Cerebellar nuclear complex (tissue), 1 donor: ENCODE data around the gene NECTIN2.

ENCODE experiments used
- DNase-seq, 2 experiments: peaks; one replicate each; lab custom pipeline; 2025; lab: John Stamatoyannopoulos, UW

The NECTIN2 gene

GRCh38 chr19:44845612-44846454, at the start of gene NECTIN2:
NECTIN2 (plus strand) TSS chr19:44846297; CDS start chr19:44846526, 229 bp downstream.
- no peak for DNase-seq

- DNase-seq = no peak
Observed at GRCh38 chr19:44796701-44797115, 49.4 kb upstream of the NECTIN2 start.

DNA sequence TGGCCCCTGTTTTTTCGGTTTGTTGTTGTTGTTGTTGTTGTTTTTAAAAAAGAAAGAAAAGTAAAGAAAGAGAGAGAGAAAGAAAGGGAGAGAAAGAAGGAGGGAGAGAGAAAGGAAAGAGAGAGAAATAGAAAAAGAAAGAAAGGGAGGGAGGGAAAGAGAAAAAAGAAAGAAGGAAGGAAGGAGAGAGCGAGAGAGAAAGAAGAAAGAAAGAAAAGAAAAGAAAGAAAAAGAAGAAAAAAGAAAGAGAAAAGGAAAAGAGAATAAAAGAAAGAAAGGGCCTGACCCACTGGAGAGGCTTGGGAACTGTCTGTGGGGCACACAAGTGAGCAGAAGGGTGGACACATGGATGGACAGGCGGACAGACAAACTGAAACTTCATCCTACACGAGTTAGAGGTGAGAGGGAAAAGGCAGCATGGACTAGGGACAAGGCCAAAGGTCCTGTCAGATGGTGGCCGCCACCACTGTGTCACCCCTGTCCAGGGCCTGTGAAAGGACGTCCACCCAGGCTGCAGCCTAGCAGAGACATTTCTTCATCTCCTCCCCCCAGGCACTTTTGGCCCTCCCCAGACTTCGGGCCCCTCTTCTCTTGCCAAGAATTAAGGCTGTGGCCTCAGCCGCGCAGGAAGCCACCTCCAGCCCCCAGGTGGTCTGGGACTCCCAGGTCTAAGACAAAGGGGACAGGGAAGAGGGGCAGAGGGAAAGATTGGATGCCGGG, 46.3 kb upstream of the NECTIN2 start:
- DNase-seq = no peak

DNA sequence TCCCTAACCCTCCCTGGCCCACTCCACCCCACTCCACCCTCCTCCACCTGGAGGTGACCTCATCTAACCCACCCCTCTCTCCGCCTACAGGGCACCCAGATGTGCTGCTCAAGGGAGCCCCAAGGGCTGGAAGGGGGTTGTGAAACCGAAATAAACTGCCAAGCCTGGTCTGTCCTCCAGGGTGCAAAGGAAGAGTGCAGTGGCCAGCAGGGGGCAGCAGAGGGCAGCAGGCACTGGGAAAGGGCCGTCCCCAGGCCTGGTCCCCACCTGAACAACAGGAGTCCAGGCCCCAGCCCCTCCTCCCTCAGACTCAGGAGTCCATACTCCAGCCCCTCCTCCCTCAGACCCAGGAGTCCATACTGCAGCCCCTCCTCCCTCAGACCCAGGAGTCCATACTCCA, 45.6 kb upstream of the NECTIN2 start:
- DNase-seq = no peak

DNA sequence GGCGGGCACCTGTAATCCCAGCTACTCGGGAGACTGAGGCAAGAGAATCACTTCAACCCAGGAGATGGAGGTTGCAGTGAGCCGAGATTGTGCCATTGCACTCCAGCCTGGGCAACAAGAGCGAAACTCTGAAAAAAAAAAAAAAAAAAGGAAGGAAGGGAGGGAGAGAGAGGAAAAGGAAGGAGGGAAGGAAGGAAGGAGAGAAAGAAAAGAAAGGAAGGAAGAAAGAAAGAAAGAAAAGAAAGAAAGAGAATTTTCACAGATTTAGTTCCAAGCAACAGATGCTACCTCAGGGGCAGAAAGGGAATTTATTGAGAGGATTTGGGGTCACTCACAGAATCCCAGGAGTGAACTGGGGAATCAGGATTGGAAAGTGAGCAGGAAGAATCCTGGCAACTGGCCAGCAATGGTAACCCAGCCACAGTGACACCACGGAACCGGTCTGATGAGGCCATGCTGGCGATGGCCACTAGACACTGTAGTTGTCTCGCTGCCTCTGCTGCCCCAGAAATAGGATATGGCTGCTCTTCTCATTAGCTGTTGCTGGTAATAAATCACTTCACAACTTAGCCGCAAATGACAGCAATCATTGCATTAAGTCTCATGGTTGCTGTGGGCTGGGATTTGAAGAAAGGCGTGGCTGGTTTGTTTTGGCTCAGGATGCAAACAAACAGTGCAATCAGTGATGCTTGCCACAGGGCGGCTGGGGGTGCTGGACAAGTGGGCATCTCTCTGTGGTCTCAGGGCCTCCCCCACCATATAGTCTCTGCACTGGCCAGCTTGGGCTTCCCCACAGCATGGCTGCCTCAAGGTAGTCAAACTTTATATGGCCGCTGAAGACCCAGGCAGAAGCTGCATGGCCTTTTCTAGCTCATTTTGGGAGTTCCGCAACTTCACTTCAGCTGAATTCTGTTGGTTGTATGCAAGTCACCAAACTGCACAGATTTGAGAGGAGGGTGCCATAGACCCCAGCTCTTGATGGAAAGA, 42.4 kb upstream of the NECTIN2 start:
- no peak for DNase-seq

DNA sequence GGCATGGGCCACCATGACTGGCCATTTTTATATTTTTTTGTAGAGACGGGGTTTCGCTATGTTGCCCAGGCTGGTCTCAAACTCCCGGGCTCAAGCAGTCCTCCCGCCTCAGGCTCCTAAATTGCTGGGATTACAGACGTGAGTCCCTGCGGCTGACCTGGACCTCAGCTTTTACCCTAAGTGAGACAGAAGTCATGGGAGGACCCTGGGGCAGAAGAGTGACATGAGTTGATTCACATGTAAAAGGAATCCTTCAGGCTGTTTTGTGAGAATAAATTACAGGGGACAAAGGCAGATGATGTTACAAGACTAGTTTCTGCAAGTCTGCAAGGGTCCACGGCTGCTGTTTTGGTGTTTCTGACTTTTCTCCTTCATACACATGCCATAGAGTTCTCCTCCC, 39.8 kb upstream of the NECTIN2 start:
- no peak for DNase-seq

DNA sequence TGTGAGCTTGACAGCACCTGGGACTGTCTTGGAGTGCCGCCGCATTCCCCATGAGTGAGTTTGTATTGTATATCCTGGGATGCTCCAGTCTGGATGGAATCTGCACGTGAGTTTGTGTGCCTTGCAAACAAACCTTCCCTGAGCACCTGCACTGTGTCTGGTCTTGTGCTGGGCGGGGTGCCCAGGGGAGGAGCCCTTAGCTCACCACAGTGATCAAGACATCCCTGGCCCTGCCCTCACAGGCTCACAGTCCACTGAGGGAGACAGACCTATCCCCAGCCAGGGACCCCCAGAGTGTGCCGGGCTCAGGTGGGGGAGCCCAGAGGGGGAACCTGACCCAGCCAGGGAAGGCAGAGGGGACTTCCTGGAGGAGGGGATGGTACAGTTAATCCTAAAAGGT, 38.9 kb upstream of the NECTIN2 start:
- no peak for DNase-seq

DNA sequence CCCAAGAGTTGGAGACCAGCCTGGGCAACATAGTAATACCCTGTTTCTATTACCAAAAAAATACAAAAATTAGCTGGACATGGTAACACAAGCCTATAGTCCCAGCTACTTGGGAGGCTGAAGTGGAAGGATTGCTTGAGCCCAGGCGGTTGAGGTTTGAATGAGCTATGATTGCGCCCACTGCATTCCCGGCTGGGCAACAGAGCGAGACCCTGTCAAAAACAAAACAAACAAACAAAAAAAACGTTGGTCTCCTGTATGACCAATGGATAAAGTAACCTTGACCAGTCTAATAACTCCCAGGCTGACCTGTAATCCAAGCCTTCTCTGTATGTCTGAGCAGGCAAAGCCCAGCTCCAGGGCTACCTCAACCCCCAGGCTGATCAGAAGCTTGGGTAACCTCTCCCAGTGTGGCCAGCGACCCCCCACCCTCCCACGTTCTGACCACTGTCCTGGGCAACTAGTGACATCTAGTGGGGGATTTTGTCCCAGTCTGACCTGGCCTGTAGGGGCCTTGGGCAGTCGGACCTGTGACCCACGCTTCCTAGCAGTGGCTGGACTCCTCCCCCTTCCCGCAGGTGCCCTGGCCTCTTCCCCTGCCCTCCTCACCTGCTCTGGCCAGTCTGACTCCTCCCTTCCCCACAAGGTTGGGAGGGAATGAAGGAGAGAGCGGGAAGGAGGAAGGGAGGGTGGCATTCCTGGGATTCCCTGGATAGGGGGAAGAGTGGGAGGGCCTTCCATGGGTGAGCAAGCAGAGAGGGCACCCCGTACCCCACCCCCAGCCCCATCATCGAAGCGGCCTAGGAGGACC, 38.2 kb upstream of the NECTIN2 start:
- no peak for DNase-seq

GRCh38 chr19:44808463-44809371, 37.4 kb upstream of the NECTIN2 start, which contains the start of gene BCAM:
BCAM (plus strand) TSS chr19:44809103; CDS start chr19:44809125, 22 bp downstream.
- DNase-seq = no peak

DNA sequence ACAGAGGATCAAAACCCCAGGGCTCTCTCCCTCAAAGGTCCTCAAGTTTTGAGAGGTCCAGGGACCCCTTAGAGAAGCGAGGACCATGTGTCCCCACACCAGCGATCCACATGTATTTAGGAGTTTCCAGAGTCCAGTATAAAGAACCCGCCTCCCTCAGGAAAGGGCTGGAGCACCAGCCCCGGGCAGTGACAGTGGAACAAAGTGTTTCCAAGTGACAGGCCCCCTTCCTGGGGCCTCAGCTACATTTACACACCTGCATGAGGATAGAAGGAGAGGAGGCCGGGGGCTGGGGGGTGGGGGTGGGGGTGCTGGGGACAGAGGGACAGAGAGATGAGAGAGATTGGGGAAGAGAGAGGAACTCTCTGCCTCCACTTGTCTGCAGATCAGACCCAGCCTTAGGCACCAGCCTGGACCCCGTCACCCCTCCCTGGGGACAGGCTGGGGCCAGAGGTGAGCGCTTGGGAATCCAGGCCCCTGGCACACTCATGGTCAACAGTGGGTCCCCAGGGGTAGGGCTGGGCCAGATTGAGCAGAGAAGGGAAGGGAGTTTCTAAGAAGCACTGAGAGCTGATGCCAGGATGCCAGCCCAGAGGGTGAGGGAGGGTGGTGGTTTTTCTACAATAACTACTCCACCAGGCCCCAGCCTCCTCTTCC, 36.4 kb upstream of the NECTIN2 start:
- DNase-seq = no peak

DNA sequence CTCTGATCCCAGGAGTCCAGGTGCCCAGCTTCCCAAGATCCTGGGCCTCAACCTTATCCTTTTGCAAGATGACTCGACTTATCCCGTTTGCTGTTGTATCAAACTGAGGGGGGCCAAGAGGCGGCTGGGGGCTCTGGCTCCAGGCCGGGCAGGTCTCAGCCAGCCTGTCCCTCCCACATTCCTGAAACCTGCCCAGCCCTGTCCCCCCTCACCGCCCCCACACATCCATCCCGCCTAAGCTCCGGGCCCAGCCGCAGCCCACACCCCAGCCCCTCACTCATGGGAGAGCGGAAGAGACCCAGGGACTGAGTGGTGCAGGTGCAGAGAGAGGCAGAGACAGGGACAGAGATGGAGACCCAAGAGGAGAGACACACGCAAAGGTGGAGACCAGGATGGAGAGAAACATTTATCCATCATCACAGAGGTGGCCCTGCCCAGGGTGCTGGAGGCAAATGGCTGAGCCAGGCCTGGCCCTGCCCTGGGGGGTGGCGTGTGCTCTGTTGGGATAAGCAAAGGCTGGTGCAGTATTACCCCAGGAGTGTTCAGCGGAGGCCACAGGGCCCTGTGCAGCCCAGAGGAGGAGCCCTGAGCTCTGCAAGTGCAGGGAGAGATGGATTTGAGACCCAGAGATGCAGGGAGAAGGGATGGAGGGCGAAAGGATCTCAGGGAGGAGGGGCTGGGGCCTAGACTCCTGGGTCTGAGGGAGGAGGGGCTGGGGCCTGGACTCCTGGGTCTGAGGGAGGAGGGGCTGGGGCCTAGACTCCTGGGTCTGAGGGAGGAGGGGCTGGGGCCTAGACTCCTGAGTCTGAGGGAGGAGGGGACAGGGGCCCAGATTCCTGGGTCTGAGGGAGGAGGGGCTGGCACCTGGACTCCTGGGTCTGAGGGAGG, 35.6 kb upstream of the NECTIN2 start:
- no peak for DNase-seq

DNA sequence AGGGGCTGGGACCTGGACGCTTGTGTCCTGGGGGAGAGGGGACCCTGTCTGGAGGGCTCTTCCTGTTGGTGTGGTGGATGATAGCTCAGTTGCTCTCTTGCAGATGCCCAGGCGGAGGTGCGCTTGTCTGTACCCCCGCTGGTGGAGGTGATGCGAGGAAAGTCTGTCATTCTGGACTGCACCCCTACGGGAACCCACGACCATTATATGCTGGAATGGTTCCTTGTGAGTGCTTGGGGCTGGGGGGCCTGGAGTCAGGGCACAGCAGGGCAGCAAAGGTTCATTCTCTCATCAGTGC, 35.0 kb upstream of the NECTIN2 start:
- no peak for DNase-seq

- DNase-seq = no peak
Observed at GRCh38 chr19:44812142-44812718, 33.9 kb upstream of the NECTIN2 start.

DNA sequence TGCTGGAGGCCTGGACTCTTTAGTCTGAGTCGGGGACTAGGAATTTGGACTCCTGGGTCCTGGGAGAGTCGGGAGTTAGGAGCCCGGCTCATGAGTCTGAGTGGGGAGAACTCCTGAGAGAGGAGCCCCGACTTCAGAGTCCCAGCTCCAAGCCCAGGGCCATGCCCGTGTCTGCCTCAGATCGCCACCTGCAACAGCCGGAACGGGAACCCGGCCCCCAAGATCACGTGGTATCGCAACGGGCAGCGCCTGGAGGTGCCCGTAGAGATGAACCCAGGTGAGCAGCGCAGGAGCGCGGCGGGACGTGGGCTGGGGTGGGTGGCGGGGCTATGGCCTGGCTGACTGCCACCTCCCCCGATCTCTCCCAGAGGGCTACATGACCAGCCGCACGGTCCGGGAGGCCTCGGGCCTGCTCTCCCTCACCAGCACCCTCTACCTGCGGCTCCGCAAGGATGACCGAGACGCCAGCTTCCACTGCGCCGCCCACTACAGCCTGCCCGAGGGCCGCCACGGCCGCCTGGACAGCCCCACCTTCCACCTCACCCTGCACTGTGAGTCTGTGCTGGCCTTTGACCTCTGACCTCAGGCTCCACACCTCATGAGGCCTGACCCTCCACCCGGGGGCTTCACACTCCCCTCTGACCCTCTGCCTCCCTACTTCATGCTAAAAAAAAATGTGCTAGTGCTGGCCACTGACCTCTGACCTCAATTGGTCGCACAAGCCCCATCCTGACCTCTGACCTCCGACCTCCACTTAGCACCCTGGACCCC, 32.8 kb upstream of the NECTIN2 start:
- no peak for DNase-seq

GRCh38 chr19:44813841-44814470, 32.1 kb upstream of the NECTIN2 start:
- DNase-seq = no peak

DNA sequence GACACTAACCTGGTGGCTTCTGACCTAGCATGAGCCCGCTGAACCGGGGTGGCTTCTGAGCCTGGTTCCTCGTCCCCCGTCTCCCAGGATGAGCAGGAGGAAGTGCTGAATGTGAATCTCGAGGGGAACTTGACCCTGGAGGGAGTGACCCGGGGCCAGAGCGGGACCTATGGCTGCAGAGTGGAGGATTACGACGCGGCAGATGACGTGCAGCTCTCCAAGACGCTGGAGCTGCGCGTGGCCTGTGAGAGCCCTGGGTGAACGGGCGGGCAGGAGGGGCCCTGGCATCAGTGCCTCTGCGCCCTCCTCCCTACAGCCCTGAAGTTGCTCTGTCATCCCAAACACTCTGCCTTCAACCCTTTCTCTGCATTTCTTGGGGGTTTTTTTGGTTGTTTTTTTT, 31.6 kb upstream of the NECTIN2 start:
- DNase-seq = no peak

- no peak for DNase-seq
Observed at GRCh38 chr19:44816301-44816700, 29.8 kb upstream of the NECTIN2 start.
